ENCODE data around the gene INO80E. TPM values are rescaled to one million over a fixed set of nuclear protein-coding genes. Genes with fewer than 3 reads are reported as not detected.

INO80E gene
- total RNA-seq, 1 donor from 2014 or later = 93.6 TPM

- intact Hi-C loops (cut with micrococcal nuclease) = no loop called here
- peaks cover 12% of the 10 kb centered on the region for H3K27me3 Mint-ChIP-seq
- no peak overlapping the region for H3K4me3 Mint-ChIP-seq
- H3K27ac Mint-ChIP-seq = no peak overlapping the region
- POLR2A ChIA-PET = interaction anchor here (0.8 to 2.2 kb wide), 3 partner anchors 80 to 306 kb away, joined by 3 to 8 read pairs (median 3); partner anchors contain the start of gene KCTD13
- no peaks in the 10 kb centered on the region for H3K9me3 Mint-ChIP-seq
- DNase-seq (no peak), ATAC-seq (ENCODE audit: low read depth) (no peak)
- TF ChIP-seq CTCF (IDR thresholded peaks at IDR 0.05) = no peak
- H3K4me1 Mint-ChIP-seq = peaks cover 12% of the 10 kb centered on the region
- CTCF ChIA-PET = interaction anchor here (0.7 to 1.3 kb wide), 5 partner anchors 31 to 315 kb away, joined by 3 to 6 read pairs (median 4); partner anchors contain the start of gene KCTD13
- H3K36me3 Mint-ChIP-seq (ENCODE audit: low read depth) = peaks cover 24% of the 10 kb centered on the region
These were observed 10.0 kb downstream of the INO80E start for GRCh38 chr16:30006095-30006473.

GRCh38 chr16:30006659-30007377 is 10.8 kb downstream of the INO80E start:
- Mint-ChIP-seq H3K4me3 (no peak overlapping the region), H3K9me3 (no peaks in the 10 kb centered on the region), H3K36me3 (ENCODE audit: low read depth) (peaks cover 18% of the 10 kb centered on the region), H3K4me1 (peaks cover 16% of the 10 kb centered on the region), H3K27ac (no peak overlapping the region), H3K27me3 (peaks cover 14% of the 10 kb centered on the region)
- ATAC-seq (ENCODE audit: low read depth) = no peak
- ChIA-PET CTCF (interaction anchor here (0.7 to 1.3 kb wide), 5 partner anchors 31 to 315 kb away, joined by 3 to 6 read pairs (median 3); partner anchors contain the start of gene KCTD13), POLR2A (no interaction called here)
- no peak for TF ChIP-seq CTCF (IDR thresholded peaks at IDR 0.05)
- intact Hi-C loops (cut with micrococcal nuclease) = no loop called here
- no peak for DNase-seq

GRCh38 chr16:30007378-30007895 is 11.4 kb downstream of the INO80E start:
- CTCF ChIA-PET = interaction anchor here (1.1 kb wide), 1 partner anchor 315 kb away, joined by 3 read pairs; no protein-coding TSS in a partner anchor
- H3K36me3 Mint-ChIP-seq (ENCODE audit: low read depth) = peaks cover 12% of the 10 kb centered on the region
- no peak overlapping the region for H3K4me3 Mint-ChIP-seq
- H3K4me1 Mint-ChIP-seq = peaks cover 19% of the 10 kb centered on the region
- DNase-seq (no peak), ATAC-seq (ENCODE audit: low read depth) (no peak)
- H3K27ac Mint-ChIP-seq = no peak overlapping the region
- peaks cover 20% of the 10 kb centered on the region for H3K27me3 Mint-ChIP-seq
- intact Hi-C loops (cut with micrococcal nuclease) = no loop called here
- POLR2A ChIA-PET = no interaction called here
- TF ChIP-seq CTCF (IDR thresholded peaks at IDR 0.05) = no peak
- H3K9me3 Mint-ChIP-seq = no peaks in the 10 kb centered on the region

GRCh38 chr16:30009085-30009862 is 13.2 kb downstream of the INO80E start:
- Mint-ChIP-seq H3K4me3 (no peak overlapping the region), H3K27me3 (peaks cover 22% of the 10 kb centered on the region), H3K9me3 (no peaks in the 10 kb centered on the region), H3K27ac (no peak overlapping the region), H3K4me1 (peaks cover 16% of the 10 kb centered on the region), H3K36me3 (ENCODE audit: low read depth) (no peaks in the 10 kb centered on the region)
- CTCF ChIA-PET = interaction anchor here (0.7 kb wide), 1 partner anchor 219 kb away, joined by 3 read pairs; the partner anchor contains the start of gene KIF22
- TF ChIP-seq CTCF (IDR thresholded peaks at IDR 0.05) = no peak
- ATAC-seq (ENCODE audit: low read depth) (no peak), DNase-seq (no peak)
- POLR2A ChIA-PET = no interaction called here
- intact Hi-C loops (cut with micrococcal nuclease) = no loop called here

All from activated B cell treated with CpG ODN at 0.5 μM for 24 hours (primary cell).